IPS-15b (cell line): ENCODE results near the gene PDK1.

Experiments used
- H3K27me3 ChIP-seq: one replicate; pipeline ENCODE4 v1.6.1; 2013; ENCODE audit warnings: low read length; ENCODE audit not compliant: control insufficient read depth, insufficient read depth
- H3K36me3 ChIP-seq: one replicate; pipeline ENCODE4 v1.6.1; 2013; ENCODE audit warnings: low read length; ENCODE audit not compliant: control insufficient read depth, insufficient read depth
- H3K4me1 ChIP-seq: one replicate; pipeline ENCODE4 v1.6.1; 2013; ENCODE audit warnings: mild to moderate bottlenecking, low read length; ENCODE audit not compliant: control insufficient read depth, insufficient read depth
- H3K4me3 ChIP-seq: one replicate; pipeline ENCODE4 v1.5.1; 2013; ENCODE audit warnings: low read depth, low read length
- H3K9ac ChIP-seq: one replicate; pipeline ENCODE4 v1.6.1; 2013; ENCODE audit warnings: low read depth, mild to moderate bottlenecking, low read length
- H3K9me3 ChIP-seq: one replicate; pipeline ENCODE4 v1.6.1; 2013; ENCODE audit warnings: mild to moderate bottlenecking, low read length; ENCODE audit not compliant: control insufficient read depth, insufficient read depth

Gene PDK1

DNA sequence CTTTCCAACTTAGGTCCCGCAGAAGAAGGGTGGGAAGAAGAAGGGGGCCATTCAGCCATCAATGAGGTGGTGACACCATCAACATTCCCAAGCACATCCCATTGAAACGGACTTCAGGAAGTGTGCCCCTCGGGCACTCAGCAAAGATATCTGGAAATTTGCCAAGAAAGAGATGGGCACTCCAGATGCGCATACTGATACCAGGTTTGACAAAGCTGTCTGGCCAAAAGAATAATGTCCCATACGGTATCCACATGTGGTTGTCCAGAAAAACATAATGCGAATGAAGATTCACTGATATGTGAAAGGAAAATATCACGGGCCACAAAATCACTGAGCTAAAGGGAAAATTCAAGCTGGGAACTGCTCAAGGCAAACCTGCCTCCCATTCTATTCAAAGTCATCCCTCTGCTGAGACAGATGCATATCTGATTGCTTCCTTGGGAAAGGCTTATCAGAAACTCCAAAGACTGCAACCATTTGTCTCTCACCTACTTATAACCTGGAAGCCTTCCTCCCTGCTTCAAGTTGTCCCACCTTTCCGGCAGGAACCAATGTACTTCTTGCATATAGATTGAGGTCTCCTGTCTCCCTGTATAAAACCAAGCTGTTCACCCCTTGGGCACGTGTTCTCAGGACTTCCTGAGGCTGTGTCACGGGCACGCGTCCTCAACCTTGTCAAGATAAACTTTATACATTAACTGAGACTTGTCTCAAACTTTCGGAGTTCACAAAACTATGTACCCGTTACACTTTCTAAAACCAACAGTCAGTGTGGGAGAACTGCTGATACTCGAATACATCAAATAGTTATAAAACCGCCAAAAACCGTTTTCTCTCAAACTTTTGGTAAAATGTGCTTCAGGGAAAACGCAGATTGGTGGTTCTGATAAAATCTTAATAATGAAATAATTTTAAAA lies 1.3 kb upstream of the PDK1 start:
- no peaks in the 10 kb centered on the region for H3K36me3 ChIP-seq
- no peak overlapping the region for H3K9ac ChIP-seq
- H3K9me3 ChIP-seq, result no peaks in the 10 kb centered on the region
- H3K4me3 ChIP-seq, result peak overlapping the region; percentile 92
- peaks cover 39% of the 10 kb centered on the region for H3K4me1 ChIP-seq
- H3K27me3 ChIP-seq, result no peaks in the 10 kb centered on the region

DNA sequence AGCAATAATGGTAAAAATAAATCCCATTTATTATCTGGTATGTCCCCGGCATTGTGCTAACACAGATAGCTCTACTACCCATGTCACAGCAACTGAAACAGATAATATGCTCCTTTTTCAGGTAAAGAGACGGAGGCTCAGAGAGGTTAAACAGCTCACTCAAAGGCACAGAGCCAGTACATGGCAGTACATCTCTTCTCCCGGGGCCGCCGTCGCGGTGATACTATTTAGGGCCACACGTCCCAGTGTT lies 693 bp upstream of the PDK1 start:
- Histone ChIP-seq H3K27me3 (no peaks in the 10 kb centered on the region), H3K4me1 (peaks cover 35% of the 10 kb centered on the region)

DNA sequence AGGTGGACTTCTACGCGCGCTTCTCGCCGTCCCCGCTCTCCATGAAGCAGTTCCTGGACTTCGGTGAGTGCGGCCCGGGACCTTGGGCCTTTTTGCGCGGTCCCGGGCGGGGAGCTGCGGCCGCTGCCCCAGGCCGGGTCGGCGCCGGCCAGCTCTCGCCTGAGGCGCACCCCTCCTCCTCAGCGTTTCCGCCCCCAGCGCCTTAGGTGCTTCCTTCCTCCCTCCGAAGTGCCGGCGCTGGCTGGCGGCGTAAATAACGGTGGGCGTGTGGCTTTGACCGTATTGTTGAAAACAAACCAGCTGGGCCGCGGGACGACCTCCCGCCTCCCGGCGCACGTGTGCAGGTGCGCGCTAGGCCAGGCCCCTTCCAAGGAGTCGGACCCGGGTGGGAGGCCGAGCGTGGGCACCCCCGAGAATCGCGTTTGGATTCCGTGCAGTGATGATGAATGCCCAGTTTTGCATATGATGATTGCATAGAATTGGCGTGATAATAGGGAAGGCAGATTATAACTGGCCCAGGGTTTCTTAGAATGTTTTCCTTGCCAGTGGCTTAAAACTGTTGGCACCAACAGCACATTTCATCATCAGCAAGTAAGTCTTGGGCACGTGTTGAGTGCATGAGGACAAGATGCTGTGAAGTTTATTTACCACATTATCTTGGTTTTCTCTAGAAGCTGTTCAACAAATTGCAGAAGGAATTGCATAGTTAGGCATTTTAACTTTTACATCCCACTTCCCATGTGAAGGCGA lies 569 bp downstream of the PDK1 start:
- Histone ChIP-seq H3K9ac (no peak overlapping the region), H3K4me3 (peak overlapping the region; percentile 92), H3K27me3 (no peaks in the 10 kb centered on the region), H3K36me3 (peaks cover 2% of the 10 kb centered on the region), H3K4me1 (peaks cover 28% of the 10 kb centered on the region), H3K9me3 (no peaks in the 10 kb centered on the region)

More for the DNA sequence above, 693 bp upstream of the PDK1 start:
- Histone ChIP-seq H3K4me3 (peak overlapping the region; percentile 92), H3K9me3 (no peaks in the 10 kb centered on the region), H3K9ac (peak overlapping the region; percentile 89), H3K36me3 (peaks cover under 1% of the 10 kb centered on the region)

DNA sequence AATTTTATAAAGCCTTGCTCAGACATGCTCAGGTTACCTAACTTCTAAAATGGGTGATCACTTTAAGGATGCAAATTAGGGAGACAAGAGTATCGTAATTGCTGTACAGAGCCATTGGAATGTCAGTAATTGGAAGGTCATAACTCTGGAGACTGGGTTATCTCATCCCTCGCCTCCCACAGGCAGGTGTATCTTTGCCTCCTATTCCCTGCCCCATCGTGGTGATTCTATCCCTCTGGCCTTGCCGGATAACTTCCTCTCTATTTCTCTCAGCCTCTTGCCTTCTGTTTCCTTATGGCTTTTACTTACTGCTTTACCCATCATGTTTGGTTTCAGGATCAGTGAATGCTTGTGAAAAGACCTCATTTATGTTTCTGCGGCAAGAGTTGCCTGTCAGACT lies 2.5 kb downstream of the PDK1 start:
- H3K27me3 ChIP-seq, result no peaks in the 10 kb centered on the region
- peaks cover 24% of the 10 kb centered on the region for H3K4me1 ChIP-seq
- no peaks in the 10 kb centered on the region for H3K9me3 ChIP-seq
- H3K36me3 ChIP-seq, result peaks cover 2% of the 10 kb centered on the region
- H3K9ac ChIP-seq, result no peak overlapping the region
- H3K4me3 ChIP-seq, result no peak overlapping the region

DNA sequence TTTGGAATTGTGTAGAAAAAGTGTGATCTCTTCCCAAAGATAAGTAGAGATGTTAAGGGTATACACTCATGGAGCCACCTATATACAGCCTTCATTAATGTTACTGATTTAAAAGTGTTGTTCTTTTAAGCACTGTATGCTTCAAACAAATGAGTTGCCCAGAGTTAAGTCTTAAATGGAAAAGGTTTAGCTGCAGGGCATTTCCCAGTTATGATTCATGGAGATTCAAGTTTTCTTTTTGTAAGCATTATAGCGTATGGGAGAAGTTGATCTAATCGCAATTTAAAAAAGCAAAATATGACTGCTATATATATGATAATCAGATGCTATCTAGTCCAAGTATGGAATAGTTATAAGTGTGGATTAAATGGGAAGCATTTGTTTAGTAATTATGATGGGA lies 4.8 kb downstream of the PDK1 start:
- Histone ChIP-seq H3K4me1 (peaks cover 14% of the 10 kb centered on the region), H3K9me3 (no peaks in the 10 kb centered on the region), H3K27me3 (no peaks in the 10 kb centered on the region), H3K9ac (no peak overlapping the region), H3K4me3 (no peak overlapping the region), H3K36me3 (peaks cover 5% of the 10 kb centered on the region)

DNA sequence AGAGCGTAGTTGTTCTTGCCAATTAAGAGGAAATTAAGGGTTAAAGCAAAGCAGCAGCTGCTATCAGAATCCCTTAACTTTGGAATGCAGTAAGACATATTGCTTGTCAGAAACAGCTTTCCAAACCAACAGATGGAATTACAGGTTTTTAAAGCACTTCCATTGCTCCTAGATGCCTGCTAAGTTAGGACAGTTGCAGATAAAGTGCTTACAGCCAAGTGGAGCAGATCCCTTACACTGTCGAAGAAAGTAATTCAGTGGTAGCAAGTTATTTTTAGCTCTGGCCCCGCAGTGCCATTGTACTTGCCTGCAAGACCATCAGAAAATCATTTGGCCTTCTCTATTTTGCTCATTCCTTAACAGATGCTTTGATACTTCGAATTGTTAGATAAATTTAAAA lies 5.4 kb downstream of the PDK1 start:
- H3K36me3 ChIP-seq, result peaks cover 5% of the 10 kb centered on the region
- H3K9ac ChIP-seq, result no peak overlapping the region
- no peaks in the 10 kb centered on the region for H3K9me3 ChIP-seq
- H3K4me3 ChIP-seq, result no peak overlapping the region
- H3K27me3 ChIP-seq, result no peaks in the 10 kb centered on the region
- H3K4me1 ChIP-seq, result peaks cover 14% of the 10 kb centered on the region

DNA sequence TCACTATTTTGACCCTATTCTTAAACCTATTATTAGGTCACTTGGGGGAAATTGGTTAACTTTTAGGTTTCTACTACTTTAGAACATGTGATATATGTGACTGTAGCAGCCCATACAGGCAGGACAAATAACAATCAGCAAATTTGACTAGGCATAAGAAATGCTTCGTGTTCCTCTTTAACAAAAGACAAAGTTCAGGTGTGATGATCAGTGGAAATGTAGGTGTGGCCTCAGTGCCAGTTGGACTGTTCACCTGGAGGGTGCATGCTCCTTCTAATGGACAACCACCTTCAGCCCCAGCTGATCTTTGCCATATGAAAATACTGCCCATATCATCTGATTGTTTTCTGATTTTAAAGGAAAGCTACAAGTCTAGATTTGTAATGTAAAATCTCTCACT lies 6.4 kb downstream of the PDK1 start:
- Histone ChIP-seq H3K4me3 (no peak overlapping the region), H3K4me1 (peaks cover 8% of the 10 kb centered on the region), H3K36me3 (peaks cover 5% of the 10 kb centered on the region), H3K9ac (no peak overlapping the region), H3K27me3 (no peaks in the 10 kb centered on the region), H3K9me3 (no peaks in the 10 kb centered on the region)

DNA sequence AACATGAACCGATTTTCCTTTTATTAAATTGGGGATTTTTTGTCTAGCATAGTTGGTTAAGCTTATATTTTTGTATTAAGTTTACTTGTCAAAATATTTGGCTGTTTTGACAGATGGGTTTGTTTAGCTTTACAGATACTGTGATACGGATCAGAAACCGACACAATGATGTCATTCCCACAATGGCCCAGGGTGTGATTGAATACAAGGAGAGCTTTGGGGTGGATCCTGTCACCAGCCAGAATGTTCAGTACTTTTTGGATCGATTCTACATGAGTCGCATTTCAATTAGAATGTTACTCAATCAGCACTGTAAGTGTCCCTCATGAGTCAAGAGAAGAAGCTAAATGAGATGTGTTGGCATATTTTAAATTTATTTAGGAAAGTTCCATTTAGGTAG lies 8.5 kb downstream of the PDK1 start:
- H3K36me3 ChIP-seq, result peaks cover 5% of the 10 kb centered on the region

DNA sequence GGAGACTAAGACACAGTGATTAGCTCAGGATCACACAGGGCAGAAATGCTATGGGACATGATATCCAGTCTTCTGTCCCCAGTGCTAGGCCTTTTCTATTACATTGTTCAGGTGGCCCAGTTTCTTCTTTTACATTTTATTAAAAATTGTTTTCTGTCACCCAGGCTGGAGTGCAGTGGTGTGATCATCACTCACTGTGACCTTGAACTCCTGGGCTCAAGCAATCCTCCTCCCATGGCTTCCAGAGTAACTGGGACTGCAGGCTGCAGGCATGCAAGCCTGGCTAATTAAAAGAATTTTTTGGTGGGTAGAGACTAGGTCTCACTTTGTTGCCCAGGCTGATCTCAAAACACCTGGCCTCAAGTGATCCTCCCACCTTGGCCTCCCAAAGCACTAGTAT lies 15.4 kb downstream of the PDK1 start:
- no peaks in the 10 kb centered on the region for H3K4me1 ChIP-seq
- H3K9me3 ChIP-seq, result no peaks in the 10 kb centered on the region
- H3K9ac ChIP-seq, result no peak overlapping the region
- peaks cover 4% of the 10 kb centered on the region for H3K36me3 ChIP-seq
- H3K4me3 ChIP-seq, result no peak overlapping the region
- H3K27me3 ChIP-seq, result no peaks in the 10 kb centered on the region

More for the DNA sequence above, 8.5 kb downstream of the PDK1 start:
- Histone ChIP-seq H3K9ac (no peak overlapping the region), H3K4me1 (peaks cover 8% of the 10 kb centered on the region), H3K4me3 (no peak overlapping the region), H3K27me3 (no peaks in the 10 kb centered on the region), H3K9me3 (no peaks in the 10 kb centered on the region)

DNA sequence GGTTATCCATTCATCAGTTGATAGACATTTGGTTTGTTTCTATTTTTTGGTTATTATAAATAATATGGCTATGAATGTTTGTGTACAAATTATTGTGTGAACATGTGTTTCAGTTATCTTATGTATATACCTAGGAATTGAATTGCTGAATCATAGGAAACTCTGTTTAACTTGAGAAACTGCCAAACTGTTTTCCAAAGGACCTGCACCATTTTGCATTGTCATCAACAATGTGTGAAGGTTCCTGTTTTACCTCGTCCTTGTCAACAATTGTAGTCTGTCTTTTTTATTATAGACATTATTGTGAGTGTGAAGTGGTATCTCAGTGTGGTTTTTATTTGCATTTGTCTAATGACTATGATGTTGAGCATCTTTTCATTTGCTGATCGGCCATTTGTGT lies 17.1 kb downstream of the PDK1 start:
- H3K9me3 ChIP-seq, result no peaks in the 10 kb centered on the region
- no peaks in the 10 kb centered on the region for H3K4me1 ChIP-seq
- H3K36me3 ChIP-seq, result peaks cover 4% of the 10 kb centered on the region
- no peak overlapping the region for H3K4me3 ChIP-seq
- H3K9ac ChIP-seq, result no peak overlapping the region
- no peaks in the 10 kb centered on the region for H3K27me3 ChIP-seq

DNA sequence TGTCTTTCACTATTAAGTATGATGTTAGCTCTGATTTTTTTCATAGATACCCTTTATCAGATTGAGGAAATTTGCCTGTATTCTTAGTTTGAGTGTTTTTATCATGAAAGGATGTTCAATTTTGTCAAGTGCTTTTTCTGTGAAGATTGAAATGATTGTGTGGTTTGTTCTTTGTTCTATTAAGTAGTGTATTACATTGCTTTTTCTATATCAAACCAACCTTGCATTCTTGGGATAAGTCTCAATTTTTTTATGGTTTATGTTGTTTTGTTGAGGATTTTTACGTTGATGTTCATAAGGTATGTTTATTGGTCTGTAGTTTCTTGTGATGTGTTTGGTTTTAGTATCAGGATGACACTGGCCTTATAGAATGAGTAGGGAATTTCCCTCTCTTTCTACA lies 19.1 kb downstream of the PDK1 start:
- H3K9me3 ChIP-seq, result no peaks in the 10 kb centered on the region

DNA sequence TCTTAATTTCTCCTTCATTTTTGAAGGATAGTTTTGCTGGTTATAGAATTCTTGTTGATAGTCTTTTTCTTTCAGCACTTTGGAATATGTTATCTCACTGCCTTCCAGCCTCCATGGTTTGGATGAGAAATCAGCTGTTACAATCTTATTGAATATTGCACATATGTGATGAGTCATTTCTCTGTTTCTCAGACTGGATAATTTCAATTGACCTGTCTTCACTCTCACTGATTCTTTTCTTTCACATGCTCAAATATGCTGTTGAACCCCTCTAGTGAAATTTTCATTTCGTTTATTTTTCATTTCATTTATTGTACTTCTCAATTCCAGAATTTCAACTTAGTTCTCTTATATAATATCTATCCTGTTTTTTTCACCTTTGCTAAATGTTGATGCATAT lies 22.2 kb downstream of the PDK1 start:
- Histone ChIP-seq H3K4me1 (no peaks in the 10 kb centered on the region), H3K4me3 (no peak overlapping the region), H3K27me3 (no peaks in the 10 kb centered on the region), H3K36me3 (peaks cover 2% of the 10 kb centered on the region), H3K9me3 (no peaks in the 10 kb centered on the region), H3K9ac (no peak overlapping the region)

More for the DNA sequence above, 19.1 kb downstream of the PDK1 start:
- no peak overlapping the region for H3K9ac ChIP-seq
- H3K36me3 ChIP-seq, result peaks cover 4% of the 10 kb centered on the region
- no peaks in the 10 kb centered on the region for H3K27me3 ChIP-seq
- no peak overlapping the region for H3K4me3 ChIP-seq
- H3K4me1 ChIP-seq, result no peaks in the 10 kb centered on the region
